AG09319 (cell line): ENCODE measurements around the gene PDIA6.

Source experiments
- DNase-seq: peaks from one replicate; pipeline ENCODE4 v3.0.0-alpha.2; 2010; ENCODE audit warnings: low read depth; ENCODE audit errors: extremely low read depth
- CTCF ChIP-seq: IDR thresholded peaks from 2 replicates; pipeline ENCODE4 v1.5.1; 2011; ENCODE audit warnings: low read depth, mild to moderate bottlenecking, inconsistent platforms, low read length, moderate library complexity

The PDIA6 gene

DNA sequence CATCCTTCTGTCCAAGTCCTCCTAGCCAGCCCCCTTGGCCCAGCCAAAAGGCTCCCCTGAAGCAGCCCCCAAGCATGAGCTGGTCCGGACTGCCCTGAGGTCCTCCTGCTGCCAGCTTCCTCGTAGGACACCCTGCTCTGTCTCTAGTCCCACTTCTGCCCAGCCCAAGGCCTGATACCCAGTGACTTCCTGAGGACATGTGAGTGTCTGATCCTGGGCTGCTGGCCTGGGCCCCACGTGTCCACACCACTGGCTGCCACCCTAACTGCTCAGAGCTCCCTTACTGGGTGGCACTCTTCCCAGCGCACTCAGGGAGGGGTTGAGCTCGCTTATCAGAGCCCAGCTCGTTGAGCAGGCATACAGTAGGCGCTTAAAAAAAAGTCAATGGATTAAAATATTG, 34.4 kb upstream of the PDIA6 start:
- TF ChIP-seq CTCF, result no peak
- no peak for DNase-seq

- TF ChIP-seq CTCF, result no peak
- DNase-seq, result no peak
Measured at GRCh38 chr2:10846110-10846861, 33.7 kb upstream of the PDIA6 start.

GRCh38 chr2:10845640-10846039, 33.1 kb upstream of the PDIA6 start:
- no peak for TF ChIP-seq CTCF
- no peak for DNase-seq

DNA sequence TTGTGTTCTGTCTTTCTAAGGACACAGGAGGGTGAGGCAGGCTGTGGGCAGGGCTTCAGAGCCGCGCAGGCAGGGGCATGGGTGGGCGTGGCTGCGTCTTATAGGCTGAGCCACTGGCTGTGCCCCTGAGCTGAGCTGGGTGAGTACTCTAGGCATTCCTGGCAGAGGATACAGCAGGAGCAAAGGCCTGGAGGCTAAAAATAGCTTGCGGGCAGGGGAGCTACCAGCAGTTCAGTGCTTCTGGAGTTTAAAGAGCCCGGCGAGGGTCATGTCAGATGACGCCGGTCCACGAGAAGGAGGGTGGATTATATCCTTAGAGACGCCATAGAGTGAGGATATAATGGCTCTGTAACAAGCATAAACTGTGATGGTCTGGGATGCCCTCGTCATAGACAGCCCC, 31.5 kb upstream of the PDIA6 start:
- no peak for TF ChIP-seq CTCF
- no peak for DNase-seq

DNA sequence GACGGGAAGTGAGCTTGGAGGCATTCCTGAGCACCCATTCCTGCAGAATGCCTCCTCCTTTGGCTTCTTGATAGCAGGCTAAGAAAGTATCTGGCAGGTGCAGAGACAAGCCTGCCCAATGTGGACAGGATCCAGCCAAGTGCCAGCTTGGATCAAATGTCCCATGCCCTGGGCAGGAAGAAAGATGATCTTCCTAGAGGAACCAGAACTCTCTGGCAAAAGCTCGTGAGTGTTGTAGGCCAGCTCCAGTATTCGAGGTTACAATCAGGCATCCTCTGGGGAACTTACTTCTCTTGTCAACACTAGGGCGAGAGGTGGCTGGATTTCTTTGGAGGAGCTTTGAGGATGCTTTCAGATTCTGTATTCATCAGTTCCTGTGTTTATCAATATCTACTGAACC, 29.9 kb upstream of the PDIA6 start:
- DNase-seq, result no peak

DNA sequence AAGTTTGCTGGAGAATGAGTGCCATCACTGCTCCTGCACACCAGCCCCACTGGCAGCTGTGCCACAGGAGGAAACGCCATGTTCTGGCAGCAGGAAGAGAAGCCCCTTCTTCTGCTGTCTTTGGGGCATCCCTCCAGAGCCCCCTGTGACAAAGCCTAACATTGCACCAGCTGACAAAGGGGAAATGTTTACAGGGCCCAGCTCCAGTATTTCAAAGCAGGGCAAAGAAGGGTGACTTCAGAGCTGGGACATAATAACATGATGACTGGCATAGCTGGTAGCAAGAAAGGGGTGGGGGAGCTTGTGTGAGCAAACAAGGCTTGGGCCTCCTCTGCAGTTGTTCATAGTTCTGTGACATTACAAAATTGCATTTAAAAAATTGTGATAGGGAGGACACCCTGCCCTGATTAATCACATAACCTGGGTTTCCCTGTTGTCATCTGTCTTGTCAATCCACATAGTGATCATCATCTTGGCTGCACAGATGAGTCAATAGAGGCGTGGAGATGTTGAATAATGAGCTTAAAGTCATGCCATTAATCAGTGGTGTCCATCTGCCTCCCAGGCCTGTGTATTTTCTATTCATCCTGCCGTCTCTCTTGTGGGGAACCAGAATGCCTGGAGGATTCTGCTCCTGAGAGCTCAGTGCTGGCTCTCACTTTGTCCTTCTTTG, 29.1 kb upstream of the PDIA6 start:
- no peak for DNase-seq
- TF ChIP-seq CTCF, result no peak

More for the DNA sequence above, 29.9 kb upstream of the PDIA6 start:
- TF ChIP-seq CTCF, result no peak

GRCh38 chr2:10839813-10840212, 27.2 kb upstream of the PDIA6 start:
- TF ChIP-seq CTCF, result no peak

More at GRCh38 chr2:10839813-10840212, 27.2 kb upstream of the PDIA6 start:
- no peak for DNase-seq
